ENCODE data around the gene SH3BP4.

Gene SH3BP4

GRCh38 chr2:234974501-234975385 lies 22.9 kb downstream of the SH3BP4 start:
- H3K9me3 Mint-ChIP-seq = no peaks in the 10 kb centered on the region
- no peak overlapping the region for H3K4me3 Mint-ChIP-seq
- H3K36me3 Mint-ChIP-seq (ENCODE audit: insufficient read depth) = no peaks in the 10 kb centered on the region
- peaks cover 31% of the 10 kb centered on the region for H3K27me3 Mint-ChIP-seq
- no peak overlapping the region for H3K27ac Mint-ChIP-seq (ENCODE audit: low read depth)
- no peaks in the 10 kb centered on the region for H3K4me1 Mint-ChIP-seq
- DNase-seq (ENCODE audit: low spot score in 2 of 2) (no peak), ATAC-seq (replicated peaks; ENCODE audit: extremely low read depth, poor library complexity, severe bottlenecking) (no peak)

GRCh38 chr2:234975611-234976010 lies 23.8 kb downstream of the SH3BP4 start:
- Mint-ChIP-seq H3K36me3 (ENCODE audit: insufficient read depth) (no peaks in the 10 kb centered on the region), H3K4me1 (no peaks in the 10 kb centered on the region), H3K4me3 (no peak overlapping the region), H3K27ac (ENCODE audit: low read depth) (no peak overlapping the region), H3K27me3 (peaks cover 25% of the 10 kb centered on the region), H3K9me3 (no peaks in the 10 kb centered on the region)
- no peak for ATAC-seq (replicated peaks; ENCODE audit: extremely low read depth, poor library complexity, severe bottlenecking)
- no peak for DNase-seq (ENCODE audit: low spot score in 2 of 2)

GRCh38 chr2:234976479-234977227 lies 24.8 kb downstream of the SH3BP4 start:
- H3K4me1 Mint-ChIP-seq = no peaks in the 10 kb centered on the region
- no peak for ATAC-seq (replicated peaks; ENCODE audit: extremely low read depth, poor library complexity, severe bottlenecking)
- H3K27ac Mint-ChIP-seq (ENCODE audit: low read depth) = no peak overlapping the region
- no peaks in the 10 kb centered on the region for H3K36me3 Mint-ChIP-seq (ENCODE audit: insufficient read depth)
- no peak overlapping the region for H3K4me3 Mint-ChIP-seq
- no peaks in the 10 kb centered on the region for H3K9me3 Mint-ChIP-seq
- peaks cover 20% of the 10 kb centered on the region for H3K27me3 Mint-ChIP-seq
- DNase-seq (ENCODE audit: low spot score in 2 of 2) = no peak

- H3K4me1 Mint-ChIP-seq = no peaks in the 10 kb centered on the region
- no peak overlapping the region for H3K27ac Mint-ChIP-seq (ENCODE audit: low read depth)
- DNase-seq (ENCODE audit: low spot score in 2 of 2) = no peak
- H3K4me3 Mint-ChIP-seq = no peak overlapping the region
- H3K27me3 Mint-ChIP-seq = peaks cover 25% of the 10 kb centered on the region
- H3K9me3 Mint-ChIP-seq = no peaks in the 10 kb centered on the region
- H3K36me3 Mint-ChIP-seq (ENCODE audit: insufficient read depth) = no peaks in the 10 kb centered on the region
- ATAC-seq (replicated peaks; ENCODE audit: extremely low read depth, poor library complexity, severe bottlenecking) = no peak
Measured at GRCh38 chr2:234977228-234977679, 25.4 kb downstream of the SH3BP4 start.

GRCh38 chr2:234978466-234979203 lies 26.8 kb downstream of the SH3BP4 start:
- Mint-ChIP-seq H3K9me3 (no peaks in the 10 kb centered on the region), H3K27me3 (peaks cover 24% of the 10 kb centered on the region), H3K36me3 (ENCODE audit: insufficient read depth) (no peaks in the 10 kb centered on the region), H3K4me3 (no peak overlapping the region), H3K4me1 (no peaks in the 10 kb centered on the region), H3K27ac (ENCODE audit: low read depth) (no peak overlapping the region)
- DNase-seq (ENCODE audit: low spot score in 2 of 2) (no peak), ATAC-seq (replicated peaks; ENCODE audit: extremely low read depth, poor library complexity, severe bottlenecking) (no peak)

GRCh38 chr2:234979204-234980167 lies 27.7 kb downstream of the SH3BP4 start:
- Mint-ChIP-seq H3K27ac (ENCODE audit: low read depth) (no peak overlapping the region), H3K4me1 (no peaks in the 10 kb centered on the region), H3K36me3 (ENCODE audit: insufficient read depth) (no peaks in the 10 kb centered on the region), H3K4me3 (no peak overlapping the region), H3K9me3 (no peaks in the 10 kb centered on the region), H3K27me3 (peaks cover 23% of the 10 kb centered on the region)
- DNase-seq (ENCODE audit: low spot score in 2 of 2) = no peak
- ATAC-seq (replicated peaks; ENCODE audit: extremely low read depth, poor library complexity, severe bottlenecking) = no peak

- ATAC-seq (replicated peaks; ENCODE audit: extremely low read depth, poor library complexity, severe bottlenecking) (no peak), DNase-seq (ENCODE audit: low spot score in 2 of 2) (no peak)
- Mint-ChIP-seq H3K27ac (ENCODE audit: low read depth) (no peak overlapping the region), H3K4me3 (no peak overlapping the region), H3K36me3 (ENCODE audit: insufficient read depth) (no peaks in the 10 kb centered on the region), H3K4me1 (no peaks in the 10 kb centered on the region), H3K9me3 (no peaks in the 10 kb centered on the region), H3K27me3 (peaks cover 15% of the 10 kb centered on the region)
Measured at GRCh38 chr2:234980451-234981187, 28.8 kb downstream of the SH3BP4 start.

GRCh38 chr2:234981197-234982095 lies 29.6 kb downstream of the SH3BP4 start:
- DNase-seq (ENCODE audit: low spot score in 2 of 2) = no peak
- H3K4me3 Mint-ChIP-seq = no peak overlapping the region
- no peak for ATAC-seq (replicated peaks; ENCODE audit: extremely low read depth, poor library complexity, severe bottlenecking)
- no peaks in the 10 kb centered on the region for H3K4me1 Mint-ChIP-seq
- peaks cover 15% of the 10 kb centered on the region for H3K27me3 Mint-ChIP-seq
- H3K9me3 Mint-ChIP-seq = no peaks in the 10 kb centered on the region
- H3K27ac Mint-ChIP-seq (ENCODE audit: low read depth) = no peak overlapping the region
- no peaks in the 10 kb centered on the region for H3K36me3 Mint-ChIP-seq (ENCODE audit: insufficient read depth)

- ATAC-seq (replicated peaks; ENCODE audit: extremely low read depth, poor library complexity, severe bottlenecking) = no peak
- Mint-ChIP-seq H3K27me3 (peaks cover 15% of the 10 kb centered on the region), H3K9me3 (no peaks in the 10 kb centered on the region), H3K4me3 (no peak overlapping the region), H3K4me1 (no peaks in the 10 kb centered on the region), H3K27ac (ENCODE audit: low read depth) (no peak overlapping the region), H3K36me3 (ENCODE audit: insufficient read depth) (no peaks in the 10 kb centered on the region)
- no peak for DNase-seq (ENCODE audit: low spot score in 2 of 2)
Measured at GRCh38 chr2:234982096-234982834, 30.4 kb downstream of the SH3BP4 start.

GRCh38 chr2:234983011-234983726 lies 31.4 kb downstream of the SH3BP4 start:
- H3K4me1 Mint-ChIP-seq = no peaks in the 10 kb centered on the region
- H3K36me3 Mint-ChIP-seq (ENCODE audit: insufficient read depth) = no peaks in the 10 kb centered on the region
- no peak overlapping the region for H3K27ac Mint-ChIP-seq (ENCODE audit: low read depth)
- ATAC-seq (replicated peaks; ENCODE audit: extremely low read depth, poor library complexity, severe bottlenecking) = no peak
- no peak overlapping the region for H3K4me3 Mint-ChIP-seq
- H3K27me3 Mint-ChIP-seq = peaks cover 15% of the 10 kb centered on the region
- no peak for DNase-seq (ENCODE audit: low spot score in 2 of 2)
- no peaks in the 10 kb centered on the region for H3K9me3 Mint-ChIP-seq
